ENCODE measurements around the gene CEMIP. TPM values are rescaled to one million over a fixed set of nuclear protein-coding genes. Genes with fewer than 3 reads are reported as not detected.

Gene CEMIP
- total and polyA plus RNA-seq, 10 of the 15 experiments (the other 5 are each of a cell fraction or from before 2014, with no cell fraction given) = 0.01 to 0.44 (median 0.16) TPM; not detected in 6

- TF ChIP-seq, protein P1, sequence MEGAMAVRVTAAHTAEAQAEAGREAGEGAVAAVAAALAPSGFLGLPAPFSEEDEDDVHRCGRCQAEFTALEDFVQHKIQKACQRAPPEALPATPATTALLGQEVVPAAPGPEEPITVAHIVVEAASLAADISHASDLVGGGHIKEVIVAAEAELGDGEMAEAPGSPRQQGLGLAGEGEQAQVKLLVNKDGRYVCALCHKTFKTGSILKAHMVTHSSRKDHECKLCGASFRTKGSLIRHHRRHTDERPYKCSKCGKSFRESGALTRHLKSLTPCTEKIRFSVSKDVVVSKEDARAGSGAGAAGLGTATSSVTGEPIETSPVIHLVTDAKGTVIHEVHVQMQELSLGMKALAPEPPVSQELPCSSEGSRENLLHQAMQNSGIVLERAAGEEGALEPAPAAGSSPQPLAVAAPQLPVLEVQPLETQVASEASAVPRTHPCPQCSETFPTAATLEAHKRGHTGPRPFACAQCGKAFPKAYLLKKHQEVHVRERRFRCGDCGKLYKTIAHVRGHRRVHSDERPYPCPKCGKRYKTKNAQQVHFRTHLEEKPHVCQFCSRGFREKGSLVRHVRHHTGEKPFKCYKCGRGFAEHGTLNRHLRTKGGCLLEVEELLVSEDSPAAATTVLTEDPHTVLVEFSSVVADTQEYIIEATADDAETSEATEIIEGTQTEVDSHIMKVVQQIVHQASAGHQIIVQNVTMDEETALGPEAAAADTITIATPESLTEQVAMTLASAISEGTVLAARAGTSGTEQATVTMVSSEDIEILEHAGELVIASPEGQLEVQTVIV (IDR thresholded peaks at IDR 0.05; ENCODE audit: borderline replicate concordance, partially characterized antibody) = no peak
- TF ChIP-seq, protein P2, sequence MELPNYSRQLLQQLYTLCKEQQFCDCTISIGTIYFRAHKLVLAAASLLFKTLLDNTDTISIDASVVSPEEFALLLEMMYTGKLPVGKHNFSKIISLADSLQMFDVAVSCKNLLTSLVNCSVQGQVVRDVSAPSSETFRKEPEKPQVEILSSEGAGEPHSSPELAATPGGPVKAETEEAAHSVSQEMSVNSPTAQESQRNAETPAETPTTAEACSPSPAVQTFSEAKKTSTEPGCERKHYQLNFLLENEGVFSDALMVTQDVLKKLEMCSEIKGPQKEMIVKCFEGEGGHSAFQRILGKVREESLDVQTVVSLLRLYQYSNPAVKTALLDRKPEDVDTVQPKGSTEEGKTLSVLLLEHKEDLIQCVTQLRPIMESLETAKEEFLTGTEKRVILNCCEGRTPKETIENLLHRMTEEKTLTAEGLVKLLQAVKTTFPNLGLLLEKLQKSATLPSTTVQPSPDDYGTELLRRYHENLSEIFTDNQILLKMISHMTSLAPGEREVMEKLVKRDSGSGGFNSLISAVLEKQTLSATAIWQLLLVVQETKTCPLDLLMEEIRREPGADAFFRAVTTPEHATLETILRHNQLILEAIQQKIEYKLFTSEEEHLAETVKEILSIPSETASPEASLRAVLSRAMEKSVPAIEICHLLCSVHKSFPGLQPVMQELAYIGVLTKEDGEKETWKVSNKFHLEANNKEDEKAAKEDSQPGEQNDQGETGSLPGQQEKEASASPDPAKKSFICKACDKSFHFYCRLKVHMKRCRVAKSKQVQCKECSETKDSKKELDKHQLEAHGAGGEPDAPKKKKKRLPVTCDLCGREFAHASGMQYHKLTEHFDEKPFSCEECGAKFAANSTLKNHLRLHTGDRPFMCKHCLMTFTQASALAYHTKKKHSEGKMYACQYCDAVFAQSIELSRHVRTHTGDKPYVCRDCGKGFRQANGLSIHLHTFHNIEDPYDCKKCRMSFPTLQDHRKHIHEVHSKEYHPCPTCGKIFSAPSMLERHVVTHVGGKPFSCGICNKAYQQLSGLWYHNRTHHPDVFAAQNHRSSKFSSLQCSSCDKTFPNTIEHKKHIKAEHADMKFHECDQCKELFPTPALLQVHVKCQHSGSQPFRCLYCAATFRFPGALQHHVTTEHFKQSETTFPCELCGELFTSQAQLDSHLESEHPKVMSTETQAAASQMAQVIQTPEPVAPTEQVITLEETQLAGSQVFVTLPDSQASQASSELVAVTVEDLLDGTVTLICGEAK (IDR thresholded peaks at IDR 0.05; ENCODE audit: borderline replicate concordance) = no peak
- TF ChIP-seq BCL11A (IDR thresholded peaks at IDR 0.05; ENCODE audit: low read depth, low read length) = no peak
- no peak for TF ChIP-seq NR2F1 (conservative IDR thresholded peaks at IDR 0.05)
- no peak for TF ChIP-seq NFIC (IDR thresholded peaks at IDR 0.05; ENCODE audit: low read depth, low read length)
- no peak for TF ChIP-seq POLR2AphosphoS2 (IDR thresholded peaks at IDR 0.05; ENCODE audit: low read depth, low read length)
- no peak for TF ChIP-seq BRCA1 (IDR thresholded peaks at IDR 0.05; ENCODE audit: low read depth, low read length)
These were observed 76.0 kb downstream of the CEMIP start (continued) for GRCh38 chr15:80855206-80855605.

Data from GM12878 (cell line).